Mesodermal cell (in vitro differentiated cells): ENCODE data around the gene FIGN.

Experiments used
- H3K27ac ChIP-seq: 2 replicates; pipeline ENCODE4 v1.7.0; 2013; ENCODE audit warnings: mild to moderate bottlenecking, low read depth, low read length, moderate library complexity; ENCODE audit not compliant: severe bottlenecking
- H3K36me3 ChIP-seq: 2 replicates; pipeline ENCODE4 v1.7.1; 2013; ENCODE audit warnings: mild to moderate bottlenecking, low read length, moderate library complexity; ENCODE audit not compliant: control insufficient read depth, insufficient read depth
- H3K4me1 ChIP-seq: one replicate; pipeline ENCODE4 v1.7.1; 2013; ENCODE audit warnings: mild to moderate bottlenecking, low read length; ENCODE audit not compliant: insufficient read depth, control insufficient read depth, poor library complexity, severe bottlenecking
- H3K4me3 ChIP-seq: 2 replicates; pipeline ENCODE4 v1.7.0; 2013; ENCODE audit warnings: low read length, control low read depth, mild to moderate bottlenecking; ENCODE audit not compliant: insufficient read depth, poor library complexity, severe bottlenecking; ENCODE audit errors: extremely low read depth
- H3K9me3 ChIP-seq: 2 replicates; pipeline ENCODE4 v1.7.1; 2013; ENCODE audit warnings: mild to moderate bottlenecking, low read length, moderate library complexity; ENCODE audit not compliant: control insufficient read depth
- WGBS, 2 experiments: methylation state at CpG; one replicate each; pipeline ENCODE4 v1.1.5; 2013; ENCODE audit warnings: missing lambda C conversion rate in 2 of 2; ENCODE audit not compliant: insufficient coverage in 2 of 2; 5-methylcytosine and 5-hydroxymethylcytosine counted together

Gene FIGN

GRCh38 chr2:163617517-163617916, 118.3 kb downstream of the FIGN start:
- no peaks in the 10 kb centered on the region for H3K9me3 ChIP-seq
- no CpG with 5 or more reads among the region's 2 CpGs for WGBS, 2 experiments
- peaks cover 10% of the 10 kb centered on the region for H3K4me1 ChIP-seq
- no peak overlapping the region for H3K27ac ChIP-seq
- no peaks in the 10 kb centered on the region for H3K36me3 ChIP-seq
- H3K4me3 ChIP-seq, result no peak overlapping the region

- H3K36me3 ChIP-seq, result peaks cover 18% of the 10 kb centered on the region
- 80 to 85% methylated on average over 1 to 2 of the region's 3 CpGs for WGBS, 2 experiments
- H3K27ac ChIP-seq, result no peak overlapping the region
- no peaks in the 10 kb centered on the region for H3K4me1 ChIP-seq
- no peak overlapping the region for H3K4me3 ChIP-seq
- H3K9me3 ChIP-seq, result no peaks in the 10 kb centered on the region
Measured at GRCh38 chr2:163613266-163613731, 122.5 kb downstream of the FIGN start.

- 93 to 97% methylated on average over 7 of the region's 9 CpGs for WGBS, 2 experiments
- no peak overlapping the region for H3K4me3 ChIP-seq
- H3K4me1 ChIP-seq, result no peaks in the 10 kb centered on the region
- H3K9me3 ChIP-seq, result no peaks in the 10 kb centered on the region
- H3K27ac ChIP-seq, result no peak overlapping the region
- peaks cover 18% of the 10 kb centered on the region for H3K36me3 ChIP-seq
Measured at GRCh38 chr2:163612332-163612731, 123.5 kb downstream of the FIGN start.

- 83 to 100% methylated on average over 2 to 4 of the region's 8 CpGs for WGBS, 2 experiments
- Histone ChIP-seq H3K4me1 (peaks cover under 1% of the 10 kb centered on the region), H3K27ac (no peak overlapping the region), H3K9me3 (no peaks in the 10 kb centered on the region), H3K4me3 (no peak overlapping the region), H3K36me3 (peaks cover 18% of the 10 kb centered on the region)
Measured at GRCh38 chr2:163611557-163611906, 124.3 kb downstream of the FIGN start.

GRCh38 chr2:163610817-163611556, 124.8 kb downstream of the FIGN start:
- H3K4me1 ChIP-seq, result peaks cover 6% of the 10 kb centered on the region
- H3K36me3 ChIP-seq, result peaks cover 18% of the 10 kb centered on the region
- 88 to 93% methylated on average over 8 to 13 of the region's 13 CpGs for WGBS, 2 experiments
- H3K27ac ChIP-seq, result no peak overlapping the region
- H3K4me3 ChIP-seq, result no peak overlapping the region
- H3K9me3 ChIP-seq, result no peaks in the 10 kb centered on the region

GRCh38 chr2:163607630-163608029, 128.2 kb downstream of the FIGN start:
- H3K27ac ChIP-seq, result no peak overlapping the region
- H3K9me3 ChIP-seq, result no peaks in the 10 kb centered on the region
- no peak overlapping the region for H3K4me3 ChIP-seq
- H3K4me1 ChIP-seq, result peaks cover 15% of the 10 kb centered on the region
- H3K36me3 ChIP-seq, result peaks cover 18% of the 10 kb centered on the region

GRCh38 chr2:163606878-163607277, 128.9 kb downstream of the FIGN start:
- Histone ChIP-seq H3K4me1 (peaks cover 15% of the 10 kb centered on the region), H3K4me3 (no peak overlapping the region), H3K36me3 (peaks cover 18% of the 10 kb centered on the region), H3K27ac (no peak overlapping the region), H3K9me3 (no peaks in the 10 kb centered on the region)
- 100% methylated on average over 2 of the region's 3 CpGs for WGBS, 2 experiments

- peaks cover 10% of the 10 kb centered on the region for H3K36me3 ChIP-seq
- no peaks in the 10 kb centered on the region for H3K9me3 ChIP-seq
- H3K4me3 ChIP-seq, result no peak overlapping the region
- peaks cover 20% of the 10 kb centered on the region for H3K4me1 ChIP-seq
- WGBS, 2 experiments, result no CpG with 5 or more reads among the region's 2 CpGs
- no peak overlapping the region for H3K27ac ChIP-seq
Measured at GRCh38 chr2:163605779-163606178, 130.0 kb downstream of the FIGN start.

GRCh38 chr2:163604941-163605555, 130.8 kb downstream of the FIGN start:
- WGBS, 2 experiments, result 57 to 89% methylated on average over 1 of the region's 4 CpGs
- Histone ChIP-seq H3K4me1 (peaks cover 28% of the 10 kb centered on the region), H3K9me3 (no peaks in the 10 kb centered on the region), H3K36me3 (peaks cover 3% of the 10 kb centered on the region), H3K27ac (no peak overlapping the region), H3K4me3 (no peak overlapping the region)

GRCh38 chr2:163602196-163602595, 133.6 kb downstream of the FIGN start:
- H3K4me1 ChIP-seq, result peaks cover 29% of the 10 kb centered on the region
- H3K36me3 ChIP-seq, result no peaks in the 10 kb centered on the region
- no peak overlapping the region for H3K27ac ChIP-seq
- 0 to 20% methylated on average over 1 of the region's 3 CpGs for WGBS, 2 experiments
- H3K9me3 ChIP-seq, result no peaks in the 10 kb centered on the region
- no peak overlapping the region for H3K4me3 ChIP-seq

- WGBS, 2 experiments, result 3% methylated on average over 3 to 4 of the region's 7 CpGs
Measured at GRCh38 chr2:163601377-163601776, 134.4 kb downstream of the FIGN start.

More at GRCh38 chr2:163601377-163601776, 134.4 kb downstream of the FIGN start:
- H3K9me3 ChIP-seq, result no peaks in the 10 kb centered on the region
- H3K4me3 ChIP-seq, result no peak overlapping the region
- no peak overlapping the region for H3K27ac ChIP-seq
- no peaks in the 10 kb centered on the region for H3K36me3 ChIP-seq
- H3K4me1 ChIP-seq, result peaks cover 27% of the 10 kb centered on the region
